ENCODE results near the gene CHCHD1.

DNA sequence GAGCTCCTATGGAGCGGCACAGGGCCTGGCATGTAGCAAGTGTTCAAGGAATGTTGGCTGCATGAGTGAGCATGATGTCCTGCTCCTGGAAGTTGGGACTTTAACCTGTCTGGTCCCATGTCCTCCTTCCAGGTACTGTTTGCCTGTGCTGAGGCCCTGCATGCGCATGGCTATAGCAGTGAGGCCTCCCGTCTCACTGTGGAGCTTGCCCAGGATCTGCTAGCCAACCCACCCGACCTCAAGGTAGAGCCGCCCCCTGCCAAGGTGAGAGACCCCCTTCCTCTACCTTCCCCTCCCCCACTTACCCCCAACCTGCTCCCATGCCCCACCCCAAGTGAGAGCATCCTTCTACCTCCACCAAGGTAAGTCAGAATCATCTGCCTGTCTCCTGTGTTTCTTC, 11.6 kb downstream of the CHCHD1 start:
- TF ChIP-seq POLR2AphosphoS5 (IDR thresholded peaks at IDR 0.05; ENCODE audit: low read depth, low read length) (no peak; the same call in 1 of the 2 replicates), TAF1 (IDR thresholded peaks at IDR 0.05; ENCODE audit: low read depth, low read length) (no peak)

Measured in GM12891 (cell line).